Sigmoid colon (tissue), 4 donors: ENCODE measurements around the gene SEC24B.

Experiments
- EP300 ChIP-seq, 4 donors: sonication (generic); formaldehyde crosslinking; IDR thresholded peaks; one replicate each; pipeline ENCODE4 v1.6.1; 2017; ENCODE audit warnings: antibody characterized with exemption in 4 of 4
- POLR2A ChIP-seq, 2 donors: fragments of 450-650 bp; IDR thresholded peaks; one replicate each; pipeline ENCODE4 v1.6.1; 2016; ENCODE audit warnings: antibody characterized with exemption in 2 of 2, mild to moderate bottlenecking in 2 of 2, moderate library complexity in 2 of 2
- POLR2AphosphoS5 ChIP-seq, 4 donors: sonication (generic); formaldehyde crosslinking; IDR thresholded peaks; one replicate each; pipeline ENCODE4 v1.6.1; 2017; ENCODE audit warnings: antibody characterized with exemption in 4 of 4
- TF ChIP-seq, protein P1 (sequence below), 4 experiments: fragments of 450-650 bp in 3 of 4; fragments of 200-600 bp in 1 of 4; IDR thresholded peaks; one replicate each; pipeline ENCODE4 v1.5.1; 2016 to 2019; ENCODE audit warnings: antibody characterized with exemption in 4 of 4, mild to moderate bottlenecking in 3 of 4, moderate library complexity in 2 of 4

DNA sequence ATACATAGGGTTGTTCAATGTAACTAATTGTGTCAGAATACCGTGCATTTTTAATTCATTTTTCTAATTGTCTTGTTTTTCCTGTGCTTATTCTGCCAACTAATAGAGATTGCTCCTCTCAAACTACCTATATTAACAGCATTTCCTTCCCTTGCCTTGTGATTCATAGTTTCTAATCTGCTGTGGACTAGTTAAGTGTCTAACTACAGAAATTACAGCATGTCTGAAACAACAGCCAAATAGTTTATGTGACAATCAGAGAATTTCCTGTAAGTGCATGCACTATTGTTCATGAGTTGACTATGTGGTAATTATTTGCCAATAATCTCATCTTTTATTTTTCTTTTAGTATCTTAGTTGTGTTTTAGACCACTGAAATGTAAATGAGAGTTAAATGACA, 4.1 kb upstream of the SEC24B start:
- TF ChIP-seq, protein P1, sequence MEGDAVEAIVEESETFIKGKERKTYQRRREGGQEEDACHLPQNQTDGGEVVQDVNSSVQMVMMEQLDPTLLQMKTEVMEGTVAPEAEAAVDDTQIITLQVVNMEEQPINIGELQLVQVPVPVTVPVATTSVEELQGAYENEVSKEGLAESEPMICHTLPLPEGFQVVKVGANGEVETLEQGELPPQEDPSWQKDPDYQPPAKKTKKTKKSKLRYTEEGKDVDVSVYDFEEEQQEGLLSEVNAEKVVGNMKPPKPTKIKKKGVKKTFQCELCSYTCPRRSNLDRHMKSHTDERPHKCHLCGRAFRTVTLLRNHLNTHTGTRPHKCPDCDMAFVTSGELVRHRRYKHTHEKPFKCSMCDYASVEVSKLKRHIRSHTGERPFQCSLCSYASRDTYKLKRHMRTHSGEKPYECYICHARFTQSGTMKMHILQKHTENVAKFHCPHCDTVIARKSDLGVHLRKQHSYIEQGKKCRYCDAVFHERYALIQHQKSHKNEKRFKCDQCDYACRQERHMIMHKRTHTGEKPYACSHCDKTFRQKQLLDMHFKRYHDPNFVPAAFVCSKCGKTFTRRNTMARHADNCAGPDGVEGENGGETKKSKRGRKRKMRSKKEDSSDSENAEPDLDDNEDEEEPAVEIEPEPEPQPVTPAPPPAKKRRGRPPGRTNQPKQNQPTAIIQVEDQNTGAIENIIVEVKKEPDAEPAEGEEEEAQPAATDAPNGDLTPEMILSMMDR (IDR thresholded peaks at IDR 0.05): no peak
- TF ChIP-seq POLR2A (IDR thresholded peaks at IDR 0.05) (no peak), POLR2AphosphoS5 (IDR thresholded peaks at IDR 0.05) (no peak), EP300 (IDR thresholded peaks at IDR 0.05) (no peak)
